PC-9 (cell line): Measurements from ENCODE around the gene PLA2G3.
"Not testable (repeated sequence)": the region's sequence is repeated elsewhere in the genome, so short reads cannot be mapped to it uniquely, and the experiment has no call there.

Source experiments
- CTCF ChIP-seq: fragments of 200-600 bp; sonication (generic); conservative IDR thresholded peaks from 2 replicates; pipeline ENCODE4 v1.6.1; 2017; ENCODE audit warnings: mixed run types, antibody characterized with exemption, mild to moderate bottlenecking, moderate library complexity
- EZH2 ChIP-seq: fragments of 200-600 bp; sonication (generic); IDR thresholded peaks from 2 replicates; pipeline ENCODE4 v1.8.0; 2017; ENCODE audit warnings: antibody characterized with exemption, low read depth

DNA sequence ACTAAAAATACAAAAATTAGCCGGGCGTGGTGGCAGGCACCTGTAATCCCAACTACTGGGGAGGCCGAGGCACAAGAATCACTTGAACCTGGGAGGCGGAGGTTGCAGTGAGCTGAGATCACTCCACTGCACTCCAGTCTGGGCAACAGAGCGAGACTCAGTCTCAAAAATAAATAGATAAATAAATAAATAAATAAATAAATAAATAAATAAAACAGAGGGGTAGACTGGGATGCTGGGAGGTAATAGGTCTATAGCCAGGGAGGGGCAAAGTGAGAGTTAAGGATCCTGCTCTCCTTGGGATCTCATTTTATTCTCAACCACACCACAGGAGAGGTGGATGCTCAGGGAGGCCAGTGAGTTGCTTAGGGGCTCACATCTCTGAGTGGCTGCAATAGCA is 42.8 kb downstream of the PLA2G3 start:
- TF ChIP-seq CTCF, EZH2: not testable (repeated sequence)
